Ovary (tissue), 9 donors: Measurements from ENCODE around the gene AGPAT4. TPM values are rescaled to one million over a fixed set of nuclear protein-coding genes. Genes with fewer than 3 reads are reported as not detected.

Experiments
- DNase-seq, 5 donors: peaks; one replicate each; pipeline ENCODE4 v3.0.0-alpha.2; 2019 to 2020
- H3K27ac ChIP-seq, 2 donors: fragments of 200-600 bp; one replicate each; pipeline versions ENCODE4 v1.5.1 to v1.8.0; 2019 to 2022
- H3K27me3 ChIP-seq: fragments of 200-600 bp; one replicate; pipeline ENCODE4 v1.8.0; 2022
- H3K36me3 ChIP-seq: fragments of 200-600 bp; sonication (generic); one replicate; pipeline ENCODE4 v1.5.1; 2019
- H3K4me1 ChIP-seq: one replicate; pipeline ENCODE4 v1.8.1; 2013; ENCODE audit warnings: mild to moderate bottlenecking, moderate library complexity; ENCODE audit not compliant: insufficient read depth
- H3K4me3 ChIP-seq: fragments of 200-600 bp; sonication (generic); one replicate; pipeline ENCODE4 v1.5.1; 2017
- H3K9me3 ChIP-seq, 2 donors: fragments of 200-600 bp in 1 of 2; sonication (generic) in 1 of 2; one replicate each; pipeline versions ENCODE4 v1.5.1 to v1.8.1; 2013 to 2019; ENCODE audit warnings: mild to moderate bottlenecking in 1 of 2, moderate library complexity in 1 of 2
- EP300 ChIP-seq: sonication (generic); formaldehyde crosslinking; IDR thresholded peaks from one replicate; pipeline ENCODE4 v1.6.1; 2017; ENCODE audit warnings: antibody characterized with exemption
- POLR2A ChIP-seq: fragments of 450-650 bp; IDR thresholded peaks from one replicate; pipeline ENCODE4 v1.6.1; 2017; ENCODE audit warnings: antibody characterized with exemption, mild to moderate bottlenecking, moderate library complexity
- WGBS, 3 donors: extraction: QIAGEN DNeasy Blood & Tissue Kit in 1 of 3; methylation state at CpG; one replicate each; pipeline versions ENCODE4 v1.1.5 to v1.1.7; 2013 to 2017; 5-methylcytosine and 5-hydroxymethylcytosine counted together
- intact Hi-C, 4 donors: fragments of 100-400 bp; cut with DNase I; formaldehyde crosslinking; loops; one replicate each; pipeline versions ENCODE4 v1.11.0 to v1.15.1; 2022 to 2023
- polyA plus RNA-seq, 2 donors: library from polyadenylated mRNA; stranded (reverse); fragments of 200-250 nt in 1 of 2; fragments of 350-450 nt in 1 of 2; fragmentation: Illumina TruSeq in 1 of 2; extraction: RNeasy Lipid Tissue Mini Kit (QIAGEN cat#74804) in 1 of 2; gene quantifications; one replicate each; pipeline ENCODE4 v1.2.3, GENCODE V29; 2013 to 2014
- total RNA-seq, 7 donors: library from RNA; depleted of rRNA in 2 of 7; stranded (reverse); fragments of >200 nt in 2 of 7; fragmentation: NEBNext Ultra II Directional in 3 of 7; extraction: Animal tissue kit (Norgen Biotek cat#: 25700) in 3 of 7; gene quantifications; one replicate each; pipeline versions ENCODE4 v1.1.0 to v1.2.4, GENCODE V29; 2016 to 2023
- TF ChIP-seq, protein P1 (sequence below), 3 donors: fragments of 450-650 bp in 2 of 3; fragments of 200-600 bp in 1 of 3; IDR thresholded peaks; one replicate each; pipeline versions ENCODE4 v1.5.1 to v1.8.0; 2016 to 2022; ENCODE audit warnings: antibody characterized with exemption in 3 of 3, mild to moderate bottlenecking in 1 of 3
- donor health status: DM: no; HTN: no; CAD: no; lungs with moderate emphysema.
- donor health status: DM: no; HTN: no; CAD: no.
- donor health status: Bipolar disorder and iron deficiency.
- donor health status: DM: yes; HTN: yes; CAD: no.
- donor health status: DM: no; HTN: no; CAD: no.
- donor health status: DM: yes; HTN: yes; CAD: no.

The AGPAT4 gene
- total and polyA plus RNA-seq, 9 donors, result 4.4 to 13.7 (median 8.9) TPM

DNA sequence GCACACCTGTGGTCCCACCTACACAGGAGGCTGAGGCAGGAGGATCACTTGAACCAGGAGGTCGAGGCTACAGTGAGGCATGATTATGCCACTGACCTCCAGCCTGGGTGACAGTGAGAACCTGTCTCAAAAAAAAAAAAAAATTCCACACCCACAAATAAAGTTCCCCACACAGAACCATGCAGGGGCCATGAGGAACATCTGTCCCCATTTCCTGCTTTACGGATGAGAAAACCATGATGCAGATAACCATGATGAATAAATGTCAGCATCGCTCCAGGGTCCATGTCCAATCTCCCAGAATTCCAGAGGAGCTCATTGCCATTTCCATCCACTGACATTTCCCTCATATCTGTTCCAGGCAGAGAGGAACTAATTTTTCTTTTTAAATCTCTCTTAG is 16.9 kb upstream of the AGPAT4 start:
- TF ChIP-seq, protein P1, sequence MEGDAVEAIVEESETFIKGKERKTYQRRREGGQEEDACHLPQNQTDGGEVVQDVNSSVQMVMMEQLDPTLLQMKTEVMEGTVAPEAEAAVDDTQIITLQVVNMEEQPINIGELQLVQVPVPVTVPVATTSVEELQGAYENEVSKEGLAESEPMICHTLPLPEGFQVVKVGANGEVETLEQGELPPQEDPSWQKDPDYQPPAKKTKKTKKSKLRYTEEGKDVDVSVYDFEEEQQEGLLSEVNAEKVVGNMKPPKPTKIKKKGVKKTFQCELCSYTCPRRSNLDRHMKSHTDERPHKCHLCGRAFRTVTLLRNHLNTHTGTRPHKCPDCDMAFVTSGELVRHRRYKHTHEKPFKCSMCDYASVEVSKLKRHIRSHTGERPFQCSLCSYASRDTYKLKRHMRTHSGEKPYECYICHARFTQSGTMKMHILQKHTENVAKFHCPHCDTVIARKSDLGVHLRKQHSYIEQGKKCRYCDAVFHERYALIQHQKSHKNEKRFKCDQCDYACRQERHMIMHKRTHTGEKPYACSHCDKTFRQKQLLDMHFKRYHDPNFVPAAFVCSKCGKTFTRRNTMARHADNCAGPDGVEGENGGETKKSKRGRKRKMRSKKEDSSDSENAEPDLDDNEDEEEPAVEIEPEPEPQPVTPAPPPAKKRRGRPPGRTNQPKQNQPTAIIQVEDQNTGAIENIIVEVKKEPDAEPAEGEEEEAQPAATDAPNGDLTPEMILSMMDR (IDR thresholded peaks at IDR 0.05), result no peak
- TF ChIP-seq EP300 (no peak), POLR2A (no peak)
- Histone ChIP-seq H3K4me1 (no peaks in the 10 kb centered on the region), H3K27me3 (no peaks in the 10 kb centered on the region), H3K9me3 (no peaks in the 10 kb centered on the region), H3K36me3 (no peaks in the 10 kb centered on the region), H3K4me3 (no peak overlapping the region), H3K27ac (no peak overlapping the region)
- DNase-seq, result no peak
- intact Hi-C loops, result no loop called here
- 75 to 81% (median 76%) methylated on average over 3 of the region's 3 CpGs for WGBS, 3 donors

DNA sequence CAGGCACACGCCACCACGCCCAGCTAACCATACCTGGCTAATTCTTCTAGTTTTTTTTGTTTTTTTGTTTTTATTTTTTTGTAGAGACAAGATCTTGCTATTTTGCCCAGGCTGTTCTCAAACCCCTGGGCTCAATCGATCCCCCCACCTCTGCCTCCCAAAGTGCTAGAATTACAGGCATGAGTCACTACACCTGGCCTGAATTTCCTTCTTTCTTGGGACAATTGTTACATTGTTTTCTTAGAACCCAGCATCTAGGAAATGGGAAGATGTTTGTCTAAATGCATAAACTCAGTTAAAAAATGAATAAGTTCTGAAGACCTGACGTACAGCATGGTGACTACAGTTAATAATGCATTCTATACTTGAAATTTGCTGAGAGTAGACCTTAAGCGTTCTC is 10.8 kb upstream of the AGPAT4 start:
- no peak overlapping the region for H3K27ac ChIP-seq
- 91 to 94% (median 93%) methylated on average over 5 of the region's 5 CpGs for WGBS, 3 donors
- no peaks in the 10 kb centered on the region for H3K4me1 ChIP-seq
- no peaks in the 10 kb centered on the region for H3K36me3 ChIP-seq
- TF ChIP-seq POLR2A, result no peak
- no peak for TF ChIP-seq EP300
- TF ChIP-seq, protein P1 (IDR thresholded peaks at IDR 0.05), result no peak
- DNase-seq, result no peak
- intact Hi-C loops, result no loop called here
- H3K4me3 ChIP-seq, result no peak overlapping the region
- H3K9me3 ChIP-seq, result no peaks in the 10 kb centered on the region
- H3K27me3 ChIP-seq, result no peaks in the 10 kb centered on the region

DNA sequence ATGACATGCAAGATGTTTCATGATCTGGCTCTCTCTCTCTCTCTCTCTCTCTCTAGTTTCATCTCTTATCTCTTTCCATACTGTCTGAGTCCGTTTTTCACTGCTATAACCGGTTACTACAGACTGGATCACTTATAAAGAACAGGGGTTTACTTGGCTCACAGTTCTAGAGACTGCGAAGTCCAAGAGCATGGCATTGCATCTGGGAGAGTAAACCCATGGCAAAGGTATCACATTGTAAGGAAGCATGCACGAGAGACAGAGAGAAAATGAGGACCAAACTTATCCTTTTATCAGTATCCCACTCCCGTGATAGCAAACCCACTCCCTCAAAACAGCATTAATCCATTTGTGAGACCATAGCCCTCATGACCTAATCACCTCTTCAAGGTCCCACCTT is 7.2 kb upstream of the AGPAT4 start:
- no peak for TF ChIP-seq EP300
- TF ChIP-seq, protein P1 (IDR thresholded peaks at IDR 0.05), result no peak
- H3K27me3 ChIP-seq, result no peaks in the 10 kb centered on the region
- 78 to 84% (median 83%) methylated on average over 5 of the region's 5 CpGs for WGBS, 3 donors
- no peak overlapping the region for H3K27ac ChIP-seq
- DNase-seq, result no peak
- no peaks in the 10 kb centered on the region for H3K9me3 ChIP-seq
- intact Hi-C loops, result no loop called here
- no peak overlapping the region for H3K4me3 ChIP-seq
- H3K4me1 ChIP-seq, result no peaks in the 10 kb centered on the region
- no peaks in the 10 kb centered on the region for H3K36me3 ChIP-seq

DNA sequence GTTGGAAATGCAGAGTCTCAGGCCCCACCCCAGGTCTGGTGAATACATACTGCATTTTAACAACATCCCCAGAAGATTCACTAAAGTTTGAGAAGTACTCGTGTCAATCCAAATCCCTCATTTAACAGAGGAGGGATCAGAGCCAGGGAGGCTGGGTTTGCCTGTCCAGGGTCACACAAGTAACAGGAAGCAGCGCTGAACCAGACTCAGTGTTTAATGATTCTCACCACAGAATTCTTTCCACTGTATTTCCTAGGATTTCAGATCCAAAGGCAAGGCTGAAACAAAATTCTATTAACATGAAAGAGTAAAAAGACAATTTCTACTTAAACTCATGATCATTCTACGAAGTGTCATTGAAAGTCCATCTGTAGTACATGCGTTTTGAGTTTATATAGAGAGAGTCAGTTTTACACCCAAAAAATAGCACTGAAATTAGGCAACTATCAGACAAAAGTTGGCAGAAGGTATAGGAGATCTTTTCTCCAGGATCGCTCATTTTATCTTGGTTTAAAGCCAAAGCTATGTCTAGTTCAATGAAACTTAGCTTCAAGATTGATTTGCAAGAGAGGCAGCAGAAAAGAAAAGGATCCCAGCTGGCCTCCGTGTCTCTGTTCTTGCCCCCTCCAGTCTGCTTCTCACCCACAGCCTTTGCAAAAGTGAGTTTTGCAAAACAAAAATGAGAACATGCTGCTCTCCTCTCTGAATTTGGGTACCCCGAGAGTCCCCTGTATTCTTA is 6.0 kb upstream of the AGPAT4 start:
- intact Hi-C loops, result no loop called here
- no peak overlapping the region for H3K27ac ChIP-seq

More for the DNA sequence above, 6.0 kb upstream of the AGPAT4 start:
- Histone ChIP-seq H3K9me3 (no peaks in the 10 kb centered on the region), H3K4me3 (no peak overlapping the region), H3K4me1 (no peaks in the 10 kb centered on the region), H3K27me3 (no peaks in the 10 kb centered on the region), H3K36me3 (no peaks in the 10 kb centered on the region)
- 38 to 49% (median 42%) methylated on average over 7 of the region's 7 CpGs for WGBS, 3 donors
- TF ChIP-seq POLR2A (no peak), EP300 (no peak)
- TF ChIP-seq, protein P1 (IDR thresholded peaks at IDR 0.05), result no peak
- no peak for DNase-seq
